OCI-LY3 (cell line): Measurements from ENCODE around the gene WDR91.
"Not testable (repeated sequence)": the region's sequence is repeated elsewhere in the genome, so short reads cannot be mapped to it uniquely, and the experiment has no call there.

Source experiments
- EZH2phosphoT487 ChIP-seq: fragments of 200-600 bp; shearing (Covaris generic); IDR thresholded peaks from 2 replicates; pipeline ENCODE4 v1.6.1; 2018; ENCODE audit warnings: antibody characterized with exemption, mixed run types, low read depth
- TF ChIP-seq, protein P1 (sequence below): fragments of 200-600, 300-600 bp; sonication (generic); IDR thresholded peaks from 2 replicates; pipeline ENCODE4 v1.5.1; 2014; ENCODE audit warnings: antibody characterized with exemption, low read length, low read depth

- TF ChIP-seq, protein P1, sequence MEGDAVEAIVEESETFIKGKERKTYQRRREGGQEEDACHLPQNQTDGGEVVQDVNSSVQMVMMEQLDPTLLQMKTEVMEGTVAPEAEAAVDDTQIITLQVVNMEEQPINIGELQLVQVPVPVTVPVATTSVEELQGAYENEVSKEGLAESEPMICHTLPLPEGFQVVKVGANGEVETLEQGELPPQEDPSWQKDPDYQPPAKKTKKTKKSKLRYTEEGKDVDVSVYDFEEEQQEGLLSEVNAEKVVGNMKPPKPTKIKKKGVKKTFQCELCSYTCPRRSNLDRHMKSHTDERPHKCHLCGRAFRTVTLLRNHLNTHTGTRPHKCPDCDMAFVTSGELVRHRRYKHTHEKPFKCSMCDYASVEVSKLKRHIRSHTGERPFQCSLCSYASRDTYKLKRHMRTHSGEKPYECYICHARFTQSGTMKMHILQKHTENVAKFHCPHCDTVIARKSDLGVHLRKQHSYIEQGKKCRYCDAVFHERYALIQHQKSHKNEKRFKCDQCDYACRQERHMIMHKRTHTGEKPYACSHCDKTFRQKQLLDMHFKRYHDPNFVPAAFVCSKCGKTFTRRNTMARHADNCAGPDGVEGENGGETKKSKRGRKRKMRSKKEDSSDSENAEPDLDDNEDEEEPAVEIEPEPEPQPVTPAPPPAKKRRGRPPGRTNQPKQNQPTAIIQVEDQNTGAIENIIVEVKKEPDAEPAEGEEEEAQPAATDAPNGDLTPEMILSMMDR, result not testable (repeated sequence)
- not testable (repeated sequence) for TF ChIP-seq EZH2phosphoT487
These were observed 22.8 kb upstream of the WDR91 start for GRCh38 chr7:135234095-135234494.
